Measurements from ENCODE around the gene TBX2.
"Not testable (repeated sequence)": the region's sequence is repeated elsewhere in the genome, so short reads cannot be mapped to it uniquely, and the experiment has no call there.

- TF ChIP-seq CTCF (IDR thresholded peaks at IDR 0.05); POLR2A (IDR thresholded peaks at IDR 0.05); POLR2AphosphoS5 (IDR thresholded peaks at IDR 0.05; ENCODE audit: insufficient read depth in 1 of 2, low read depth in 1 of 2): not testable (repeated sequence)
Observed at GRCh38 chr17:61429831-61430230, 30.2 kb downstream of the TBX2 start.
